Vagina (tissue), 2 donors: ENCODE results near the gene SHISA5.

Source experiments
- POLR2AphosphoS5 ChIP-seq, 2 donors: sonication (generic); formaldehyde crosslinking; IDR thresholded peaks; one replicate each; pipeline ENCODE4 v1.9.0; 2017; ENCODE audit warnings: antibody characterized with exemption in 2 of 2, mild to moderate bottlenecking in 2 of 2, low read depth in 1 of 2; ENCODE audit not compliant: insufficient read depth in 1 of 2
- TF ChIP-seq, protein P1 (sequence below), 3 experiments: fragments of 450-650 bp in 2 of 3; fragments of 200-600 bp in 1 of 3; sonication (generic) in 1 of 3; IDR thresholded peaks; one replicate each; pipeline ENCODE4 v1.5.1; 2017 to 2019; ENCODE audit warnings: antibody characterized with exemption in 3 of 3, mild to moderate bottlenecking in 2 of 3, moderate library complexity in 2 of 3

DNA sequence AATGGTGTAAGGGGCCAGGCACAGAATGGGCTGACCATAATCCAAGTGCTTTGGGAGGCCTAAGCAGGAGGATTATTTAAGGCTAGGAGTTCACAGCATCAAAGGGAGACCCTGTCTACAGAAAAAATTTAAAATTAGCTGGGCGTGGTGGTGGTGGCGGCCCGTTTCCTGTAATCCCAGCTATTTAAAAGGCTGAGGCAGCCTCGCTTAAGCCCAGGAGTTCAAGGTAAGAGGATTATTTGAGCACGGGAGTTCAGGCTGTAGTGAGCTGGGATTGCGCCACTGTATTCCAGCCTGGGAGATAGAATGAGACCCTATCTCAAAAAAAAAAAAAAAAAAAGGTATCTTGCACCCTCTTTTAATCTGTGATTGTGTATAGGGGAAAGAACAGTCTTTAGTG is 62.0 kb downstream of the SHISA5 start:
- TF ChIP-seq, protein P1, sequence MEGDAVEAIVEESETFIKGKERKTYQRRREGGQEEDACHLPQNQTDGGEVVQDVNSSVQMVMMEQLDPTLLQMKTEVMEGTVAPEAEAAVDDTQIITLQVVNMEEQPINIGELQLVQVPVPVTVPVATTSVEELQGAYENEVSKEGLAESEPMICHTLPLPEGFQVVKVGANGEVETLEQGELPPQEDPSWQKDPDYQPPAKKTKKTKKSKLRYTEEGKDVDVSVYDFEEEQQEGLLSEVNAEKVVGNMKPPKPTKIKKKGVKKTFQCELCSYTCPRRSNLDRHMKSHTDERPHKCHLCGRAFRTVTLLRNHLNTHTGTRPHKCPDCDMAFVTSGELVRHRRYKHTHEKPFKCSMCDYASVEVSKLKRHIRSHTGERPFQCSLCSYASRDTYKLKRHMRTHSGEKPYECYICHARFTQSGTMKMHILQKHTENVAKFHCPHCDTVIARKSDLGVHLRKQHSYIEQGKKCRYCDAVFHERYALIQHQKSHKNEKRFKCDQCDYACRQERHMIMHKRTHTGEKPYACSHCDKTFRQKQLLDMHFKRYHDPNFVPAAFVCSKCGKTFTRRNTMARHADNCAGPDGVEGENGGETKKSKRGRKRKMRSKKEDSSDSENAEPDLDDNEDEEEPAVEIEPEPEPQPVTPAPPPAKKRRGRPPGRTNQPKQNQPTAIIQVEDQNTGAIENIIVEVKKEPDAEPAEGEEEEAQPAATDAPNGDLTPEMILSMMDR (IDR thresholded peaks at IDR 0.05), result no peak
- no peak for TF ChIP-seq POLR2AphosphoS5 (IDR thresholded peaks at IDR 0.05; ENCODE audit: insufficient read depth in 1 of 2, low read depth in 1 of 2)
